Measurements from ENCODE around the gene MRPL39.

- TF ChIP-seq FOSL1 (tag; conservative IDR thresholded peaks at IDR 0.05): no peak
- no peak for TF ChIP-seq ZNF318 (IDR thresholded peaks at IDR 0.05; ENCODE audit: borderline replicate concordance in 1 of 2, low read depth in 1 of 2)
- TF ChIP-seq FOXK1 (CRISPR knock-in tag; IDR thresholded peaks at IDR 0.05; ENCODE audit: borderline replicate concordance): no peak
- no peak for TF ChIP-seq YY1 (IDR thresholded peaks at IDR 0.05; ENCODE audit: borderline replicate concordance in 1 of 3, control insufficient read depth in 1 of 3, extremely low read depth in 1 of 3, insufficient read depth in 3 of 3, insufficient read length in 1 of 3, insufficient replicate concordance in 2 of 3, low read depth in 1 of 3, low read length in 2 of 3)
- TF ChIP-seq ZNF384 (IDR thresholded peaks at IDR 0.05; ENCODE audit: low read depth, low read length): no peak
- no peak for TF ChIP-seq ZNF217 (CRISPR knock-in tag; IDR thresholded peaks at IDR 0.05)
- no peak for TF ChIP-seq ZNF280A (IDR thresholded peaks at IDR 0.05; ENCODE audit: low read depth, partially characterized antibody)
- TF ChIP-seq BCOR (IDR thresholded peaks at IDR 0.05): no peak
- no peak for TF ChIP-seq NFE2 (IDR thresholded peaks at IDR 0.05; ENCODE audit: low read depth)
- TF ChIP-seq POLR2AphosphoS5 (IDR thresholded peaks at IDR 0.05; ENCODE audit: control insufficient read depth, insufficient read depth, low read depth, low read length): no peak
- no peak for TF ChIP-seq CBFB (CRISPR knock-in tag; IDR thresholded peaks at IDR 0.05)
- TF ChIP-seq FOXM1 (IDR thresholded peaks at IDR 0.05; ENCODE audit: low read depth): no peak
- no peak for TF ChIP-seq FOXM1 (CRISPR knock-in tag; IDR thresholded peaks at IDR 0.05; ENCODE audit: low read depth)
- TF ChIP-seq KDM1A (IDR thresholded peaks at IDR 0.05): no peak
These were observed 27.9 kb downstream of the MRPL39 start for GRCh38 chr21:25579226-25580013.
